ENCODE data around the gene GRPR.
"Not testable (repeated sequence)": the region's sequence is repeated elsewhere in the genome, so short reads cannot be mapped to it uniquely, and the experiment has no call there.

Gene GRPR

DNA sequence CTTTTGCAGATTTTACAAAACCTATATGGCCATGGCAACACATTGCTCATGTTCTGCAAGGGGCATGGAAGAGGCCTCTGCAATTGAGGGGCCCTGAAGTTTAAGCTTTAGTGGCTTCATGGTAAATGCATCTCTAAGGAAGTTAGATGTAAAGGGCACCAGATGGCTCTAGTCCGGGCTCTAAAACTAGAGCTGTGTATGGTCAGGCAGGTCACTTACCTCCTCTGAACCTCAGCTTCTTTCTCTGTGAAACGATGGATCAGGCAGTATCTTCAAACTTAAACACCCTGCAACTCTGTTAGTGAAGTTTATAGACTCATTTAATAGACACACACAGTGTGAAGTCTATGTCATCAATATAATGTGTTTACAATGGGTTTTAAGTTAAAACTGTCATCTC, 53.9 kb downstream of the GRPR start:
- no peak for DNase-seq (ENCODE audit: low spot score)

DNA sequence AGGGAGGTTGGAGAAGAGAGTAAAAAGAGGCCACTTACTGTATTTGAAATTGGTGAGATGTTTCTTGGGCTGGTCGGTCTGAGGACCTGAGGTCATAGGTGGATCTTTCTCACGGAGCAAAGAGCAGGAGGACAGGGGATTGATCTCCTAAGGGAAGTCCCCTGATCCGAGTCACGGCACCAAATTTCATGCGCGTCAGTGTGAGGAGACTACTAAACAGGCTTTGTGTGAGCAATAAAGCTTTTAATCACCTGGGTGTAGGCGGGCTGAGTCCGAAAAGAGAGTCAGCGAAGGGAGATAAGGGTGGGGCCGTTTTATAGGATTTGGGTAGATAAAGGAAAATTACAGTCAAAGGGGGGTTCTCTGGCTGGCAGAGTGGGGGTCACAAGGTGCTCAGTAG, 60.5 kb downstream of the GRPR start:
- not testable (repeated sequence) for DNase-seq (ENCODE audit: low spot score)

DNA sequence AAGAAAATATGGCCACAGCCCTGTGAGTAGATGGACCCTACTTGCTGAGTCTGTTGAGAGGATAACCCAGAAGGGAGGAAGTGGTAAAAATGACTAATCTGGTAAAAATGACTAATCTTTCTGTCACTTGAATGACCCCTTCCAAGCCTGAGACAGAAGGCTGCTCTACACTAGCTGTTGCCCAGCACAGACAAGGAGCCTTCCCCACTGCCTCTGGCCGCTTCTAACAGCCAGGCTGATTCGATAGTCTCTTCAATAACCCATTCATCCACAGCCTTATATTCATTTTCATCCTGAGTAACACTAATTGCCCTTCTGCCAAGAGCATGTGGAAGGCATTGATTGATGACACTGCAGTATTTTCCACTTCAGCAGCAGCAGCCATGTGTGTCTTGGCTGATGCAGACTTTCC, 62.4 kb downstream of the GRPR start:
- peak; percentile 73 for DNase-seq (ENCODE audit: low spot score)

DNA sequence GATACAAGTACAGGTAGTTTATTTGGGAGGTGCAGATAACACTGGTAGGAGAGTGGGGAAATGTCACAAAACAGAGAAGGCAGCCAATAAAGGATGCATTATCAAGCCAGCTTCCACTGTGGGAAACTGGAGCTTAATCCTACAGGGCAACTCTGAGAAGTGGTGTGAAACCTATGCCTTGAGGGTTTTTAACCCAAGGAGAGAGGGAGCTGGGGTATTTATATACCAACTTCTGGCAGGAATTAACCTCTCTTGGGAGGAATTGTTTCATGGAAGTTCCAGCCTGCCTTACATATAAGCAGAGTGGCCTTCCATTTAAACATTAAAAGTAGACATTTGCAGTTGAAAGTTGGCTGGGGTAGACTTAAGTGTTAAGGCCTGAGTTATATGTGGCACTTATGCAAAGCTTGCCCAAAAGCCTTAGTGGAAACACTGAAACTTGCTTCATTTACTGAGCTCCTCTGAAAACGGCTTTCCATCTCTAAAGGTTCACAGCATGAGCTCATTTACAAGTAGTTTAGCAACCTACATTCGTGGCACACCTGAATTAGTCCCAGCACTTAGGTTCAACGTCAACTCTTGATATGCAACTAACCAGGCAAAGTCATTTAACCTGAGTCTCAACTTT, 63.1 kb downstream of the GRPR start:
- no peak for DNase-seq (ENCODE audit: low spot score)

DNA sequence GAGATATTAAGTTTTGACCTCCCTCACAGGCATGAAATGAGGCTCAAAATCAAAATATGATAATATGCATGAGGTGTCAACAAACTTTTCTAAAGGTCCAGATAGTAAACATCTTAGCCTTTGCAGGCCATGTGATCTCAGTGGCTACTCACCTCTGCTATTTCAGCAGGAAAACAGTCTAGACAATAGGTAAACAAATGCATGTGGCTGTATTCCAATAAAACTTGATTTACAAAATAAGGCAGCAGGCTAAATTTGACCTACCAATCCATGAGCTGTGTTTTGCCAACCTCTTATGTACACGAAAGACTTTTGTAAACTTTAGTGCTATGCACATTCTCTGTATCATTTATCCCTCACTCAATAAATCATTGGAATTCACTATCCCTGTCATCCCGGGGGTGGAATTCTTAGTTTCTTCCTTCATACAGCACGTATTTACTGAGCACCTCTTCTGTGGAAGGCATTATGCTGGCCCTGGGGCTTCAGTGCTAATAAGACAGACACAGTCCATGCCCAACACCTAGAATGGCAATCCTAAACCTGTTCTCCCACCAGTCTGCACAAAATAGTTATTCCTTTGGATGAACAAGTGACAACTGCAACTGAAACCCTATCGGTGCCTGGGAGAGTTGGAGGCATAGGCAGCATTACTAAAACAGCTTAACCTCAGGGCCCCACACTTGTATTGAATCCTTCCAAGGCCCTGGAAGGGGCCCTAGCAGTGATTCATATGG, 63.8 kb downstream of the GRPR start:
- DNase-seq (ENCODE audit: low spot score): no peak

DNA sequence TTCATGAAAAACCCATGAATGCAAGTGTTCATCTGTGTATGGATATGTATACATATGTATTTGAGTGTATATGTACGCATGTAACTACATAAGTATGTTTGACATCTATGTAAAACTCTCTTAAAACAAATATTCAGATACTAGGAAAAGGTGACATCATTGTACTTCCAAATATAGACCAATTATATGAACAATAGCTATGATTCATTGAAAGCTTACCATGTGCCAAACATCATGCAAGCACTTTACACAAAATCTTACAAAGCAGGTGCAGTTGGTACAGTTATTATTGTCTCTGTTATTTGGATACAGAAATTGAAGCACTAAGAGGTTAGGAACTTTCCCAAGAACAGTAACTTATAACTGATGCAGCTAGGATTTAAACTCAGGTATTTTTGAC, 65.3 kb downstream of the GRPR start:
- no peak for DNase-seq (ENCODE audit: low spot score)

DNA sequence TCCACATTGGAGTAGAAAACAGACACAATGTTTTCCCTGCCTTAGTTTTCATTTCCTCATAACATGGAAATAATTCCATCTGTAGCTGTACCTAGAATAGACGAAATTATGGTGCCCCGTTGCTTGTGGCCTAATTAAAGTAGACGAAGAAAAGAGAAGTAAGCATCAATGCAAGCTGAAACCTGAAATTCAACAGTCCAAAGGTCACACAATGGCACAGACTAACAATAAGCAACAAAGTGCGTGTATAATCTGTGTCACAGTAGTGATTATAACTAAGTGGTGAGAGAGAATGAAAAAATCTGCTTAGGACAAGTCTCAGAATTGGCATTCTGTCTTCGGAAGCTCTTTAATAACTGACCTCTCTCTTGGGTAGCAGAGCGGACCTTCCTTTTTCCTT, 68.2 kb downstream of the GRPR start:
- DNase-seq (ENCODE audit: low spot score): no peak

DNA sequence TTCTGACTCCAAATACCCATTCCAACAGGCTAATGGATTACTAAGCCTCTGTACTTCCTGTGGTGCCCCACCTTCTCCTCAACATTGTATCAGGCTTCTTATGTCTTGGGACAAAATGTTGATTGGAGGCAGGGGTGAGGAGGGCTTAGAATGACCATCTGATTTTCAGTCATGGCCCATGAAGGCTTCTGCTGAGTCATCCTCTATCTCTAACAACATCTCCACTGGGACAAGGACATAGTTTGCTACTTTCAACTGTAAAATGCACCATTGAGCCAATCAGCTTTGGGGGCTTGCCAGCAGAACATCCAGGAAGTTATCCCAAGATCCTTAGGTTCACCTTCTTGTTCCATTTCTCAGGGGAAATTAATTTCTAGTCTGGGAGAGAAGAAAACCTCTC, 73.5 kb downstream of the GRPR start:
- DNase-seq (ENCODE audit: low spot score): no peak

DNA sequence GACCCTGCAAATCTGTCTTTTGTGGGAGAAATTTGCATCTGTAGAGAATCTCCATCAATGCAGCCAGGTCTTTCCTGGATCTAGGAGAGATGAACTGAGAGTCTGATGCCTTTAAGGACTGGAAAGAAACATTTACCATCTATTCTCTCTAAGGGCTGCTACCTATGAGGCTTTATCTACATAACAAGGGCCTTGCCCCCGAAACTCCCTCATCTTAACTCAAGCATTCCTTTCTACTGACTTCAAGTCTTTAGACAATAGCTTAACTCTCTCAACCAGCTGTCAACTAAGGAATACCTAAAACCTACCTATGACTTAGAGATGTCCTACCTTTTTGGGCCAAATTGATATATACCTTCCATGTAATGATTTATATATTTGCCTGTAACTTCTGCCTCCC, 76.0 kb downstream of the GRPR start:
- DNase-seq (ENCODE audit: low spot score): no peak

DNA sequence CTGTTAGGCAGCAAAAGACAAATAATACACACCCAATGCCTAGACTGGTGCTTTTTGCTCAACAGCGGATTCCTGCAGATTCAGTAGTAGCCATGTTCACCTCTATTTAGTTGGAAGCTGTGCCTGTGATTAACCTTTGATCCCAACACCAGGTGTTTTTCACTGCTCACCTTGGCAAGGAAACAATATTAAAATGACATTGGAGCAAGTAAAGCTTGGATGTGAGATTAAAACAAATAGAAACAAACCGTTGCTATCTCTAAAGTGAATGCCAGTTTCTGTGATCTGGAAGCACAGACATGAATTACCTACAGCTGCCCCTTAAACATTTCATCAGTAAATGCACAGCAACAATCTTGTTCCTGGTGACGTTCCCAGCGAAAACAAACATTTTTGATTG, 79.6 kb downstream of the GRPR start:
- no peak for DNase-seq (ENCODE audit: low spot score)

All from GM03348 (cell line).